GM12873 (cell line): ENCODE results near the gene TGM1.

Source experiments
- CTCF ChIP-seq: IDR thresholded peaks from 2 replicates; pipeline ENCODE4 v1.5.1; 2012; ENCODE audit warnings: low read depth, mild to moderate bottlenecking, moderate library complexity, low read length, control low read depth; ENCODE audit not compliant: insufficient read depth; ENCODE audit errors: missing control alignments

TGM1 gene

GRCh38 chr14:24211311-24211710, 51.7 kb downstream of the TGM1 start:
- TF ChIP-seq CTCF: no peak

DNA sequence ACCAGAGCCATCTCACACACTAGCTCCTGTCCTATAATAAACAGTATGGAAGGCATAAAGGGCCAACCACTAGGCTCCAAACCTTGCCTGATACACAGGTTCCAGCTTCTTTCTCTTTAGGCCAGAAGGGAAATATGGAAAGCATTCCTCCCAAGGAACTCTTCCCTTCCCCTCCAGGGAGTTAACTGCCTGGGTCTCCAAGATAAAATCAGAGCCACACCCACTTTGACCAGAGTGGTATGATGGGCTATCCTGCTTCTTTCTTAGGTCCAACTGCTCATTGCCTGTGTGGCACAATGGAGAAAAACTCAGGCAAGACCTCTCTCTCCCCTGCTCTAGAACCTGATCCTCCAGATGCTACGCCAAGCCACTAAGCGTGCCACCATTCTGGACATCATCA, 55.4 kb downstream of the TGM1 start:
- no peak for TF ChIP-seq CTCF

- no peak for TF ChIP-seq CTCF
Measured at GRCh38 chr14:24207104-24207551, 55.8 kb downstream of the TGM1 start.

DNA sequence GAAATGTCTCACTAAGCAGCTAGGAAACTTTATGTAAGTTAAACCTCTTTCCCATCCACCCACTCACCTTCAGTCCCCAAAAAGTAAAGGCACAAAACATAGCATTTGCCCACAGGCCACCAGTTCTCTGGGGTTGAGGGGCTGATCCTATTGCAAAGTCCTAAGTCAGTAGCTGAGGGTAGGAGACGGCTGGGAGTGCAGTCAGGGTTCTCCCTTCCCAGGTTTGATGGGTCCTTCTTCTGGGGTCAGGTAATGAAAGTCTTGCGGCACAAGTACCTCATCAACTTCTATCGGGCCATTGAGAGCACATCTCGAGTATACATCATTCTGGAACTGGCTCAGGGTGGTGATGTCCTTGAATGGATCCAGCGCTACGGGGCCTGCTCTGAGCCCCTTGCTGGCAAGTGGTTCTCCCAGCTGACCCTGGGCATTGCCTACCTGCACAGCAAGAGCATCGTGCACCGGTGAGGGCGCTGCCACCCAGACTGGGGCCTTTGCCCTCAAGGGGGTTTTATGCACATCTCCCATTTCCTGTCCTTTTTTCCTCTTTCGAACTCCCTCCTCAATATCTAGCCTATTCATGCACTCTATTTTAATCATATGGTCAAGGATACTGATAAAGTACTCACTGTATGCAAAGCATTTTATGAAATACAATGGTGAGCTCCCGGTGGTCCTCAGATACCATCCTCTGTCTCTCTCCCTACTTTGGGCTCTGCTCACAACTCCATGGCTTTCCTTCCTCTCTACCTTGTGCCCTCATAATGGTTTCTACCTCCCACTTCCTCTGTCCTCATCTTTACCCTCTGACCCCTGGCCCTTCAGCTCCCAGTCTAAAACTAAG, 56.5 kb downstream of the TGM1 start:
- TF ChIP-seq CTCF: no peak

DNA sequence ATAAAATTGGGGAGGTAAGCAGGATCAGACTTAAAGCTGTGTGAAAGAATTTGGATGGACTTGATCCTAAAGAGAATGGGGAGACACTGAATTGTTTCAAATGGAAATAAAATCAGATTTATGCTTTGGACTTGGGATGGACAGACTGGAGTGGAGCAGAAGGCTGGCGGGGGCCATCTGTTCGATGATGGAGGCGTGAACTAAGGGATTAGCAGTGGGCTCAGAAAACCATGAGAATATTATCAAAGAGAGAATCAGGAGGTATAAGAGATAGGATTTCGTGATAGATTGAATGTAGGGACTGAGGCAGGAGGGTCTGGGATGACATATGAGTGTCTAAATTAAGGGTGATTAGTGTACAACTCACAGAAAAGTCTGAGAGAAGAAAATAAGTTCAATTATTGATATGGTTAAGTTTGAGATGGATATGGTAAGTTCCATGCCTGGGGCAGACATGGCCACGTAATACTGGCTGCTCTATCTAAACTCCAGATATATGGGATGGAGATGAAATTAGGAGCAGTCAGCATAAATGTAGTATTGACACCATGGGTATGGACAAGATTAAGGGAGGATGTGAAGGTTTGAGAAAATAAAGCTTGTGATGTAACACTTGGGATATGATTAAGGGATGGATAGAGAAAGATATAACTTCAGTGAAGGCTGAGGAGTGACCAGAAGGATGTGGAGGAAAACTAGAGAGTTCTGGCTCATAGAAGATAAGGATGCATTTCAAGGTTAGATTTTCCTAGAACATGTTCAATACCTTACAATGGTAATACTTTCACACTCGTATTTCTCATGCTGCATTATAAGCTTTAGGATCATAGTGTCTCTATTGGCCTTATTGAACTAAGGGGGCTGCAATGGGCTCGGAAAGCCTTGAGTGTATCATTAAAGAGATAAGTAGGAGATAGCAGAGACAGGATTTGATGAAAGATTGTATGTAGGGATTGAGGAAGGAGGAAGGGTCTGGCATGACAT, 58.5 kb downstream of the TGM1 start:
- no peak for TF ChIP-seq CTCF
